Measurements from ENCODE around the gene CACNG6.
"Not testable (repeated sequence)": the region's sequence is repeated elsewhere in the genome, so short reads cannot be mapped to it uniquely, and the experiment has no call there.

Gene CACNG6, protein sequence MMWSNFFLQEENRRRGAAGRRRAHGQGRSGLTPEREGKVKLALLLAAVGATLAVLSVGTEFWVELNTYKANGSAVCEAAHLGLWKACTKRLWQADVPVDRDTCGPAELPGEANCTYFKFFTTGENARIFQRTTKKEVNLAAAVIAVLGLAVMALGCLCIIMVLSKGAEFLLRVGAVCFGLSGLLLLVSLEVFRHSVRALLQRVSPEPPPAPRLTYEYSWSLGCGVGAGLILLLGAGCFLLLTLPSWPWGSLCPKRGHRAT

DNA sequence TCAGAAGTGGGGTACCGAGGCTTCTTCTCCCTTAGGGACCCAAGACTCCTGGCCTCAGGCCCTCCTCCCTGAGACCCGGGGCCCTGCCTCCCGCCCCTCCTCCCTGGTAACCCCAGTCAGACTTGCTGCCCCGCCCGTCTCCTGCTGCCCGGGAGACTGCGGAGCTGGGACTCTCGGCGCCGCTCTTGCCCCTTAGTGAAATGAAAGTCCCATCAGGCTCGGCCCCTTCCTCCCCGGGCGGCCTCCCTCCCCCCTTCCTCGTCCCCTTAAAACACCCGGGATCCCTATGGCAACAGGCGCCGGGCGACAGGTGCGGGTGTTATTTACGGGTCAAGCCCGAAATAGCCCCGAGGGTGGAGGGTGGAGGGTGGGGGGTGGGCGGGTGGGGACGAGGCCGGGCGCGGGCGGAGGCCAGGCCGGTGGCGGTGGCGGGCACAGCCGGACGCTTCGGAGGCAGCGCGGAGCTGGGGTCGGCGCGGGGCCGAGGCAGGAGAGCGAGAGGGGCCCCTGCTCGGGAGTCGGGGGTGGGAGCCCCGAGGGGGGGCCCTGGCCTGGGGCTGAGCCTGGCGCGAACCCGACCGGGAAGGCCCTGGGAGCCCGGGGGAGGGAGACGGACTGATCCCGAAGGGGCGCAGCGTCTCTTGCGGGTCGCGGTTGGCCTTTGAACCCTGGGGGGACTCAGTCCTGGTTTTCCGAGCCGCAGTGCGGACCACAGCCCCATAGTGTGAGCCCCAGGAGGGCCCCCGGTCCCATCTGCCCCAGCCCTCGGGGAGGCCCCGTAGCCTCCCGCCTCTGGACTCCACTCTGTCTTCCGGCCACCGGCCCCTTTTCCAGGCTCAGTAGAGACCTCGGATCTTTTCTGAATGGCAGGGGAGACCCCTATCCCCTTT, at the start of gene CACNG6:
Gene CACNG6, plus strand, starts transcription at position 414 of the 890 bp plus-strand sequence. CDS start 1,241 bp downstream, outside the sequence.
- no peak for DNase-seq (ENCODE audit: low read depth in 1 of 2, low spot score in 1 of 2)

DNA sequence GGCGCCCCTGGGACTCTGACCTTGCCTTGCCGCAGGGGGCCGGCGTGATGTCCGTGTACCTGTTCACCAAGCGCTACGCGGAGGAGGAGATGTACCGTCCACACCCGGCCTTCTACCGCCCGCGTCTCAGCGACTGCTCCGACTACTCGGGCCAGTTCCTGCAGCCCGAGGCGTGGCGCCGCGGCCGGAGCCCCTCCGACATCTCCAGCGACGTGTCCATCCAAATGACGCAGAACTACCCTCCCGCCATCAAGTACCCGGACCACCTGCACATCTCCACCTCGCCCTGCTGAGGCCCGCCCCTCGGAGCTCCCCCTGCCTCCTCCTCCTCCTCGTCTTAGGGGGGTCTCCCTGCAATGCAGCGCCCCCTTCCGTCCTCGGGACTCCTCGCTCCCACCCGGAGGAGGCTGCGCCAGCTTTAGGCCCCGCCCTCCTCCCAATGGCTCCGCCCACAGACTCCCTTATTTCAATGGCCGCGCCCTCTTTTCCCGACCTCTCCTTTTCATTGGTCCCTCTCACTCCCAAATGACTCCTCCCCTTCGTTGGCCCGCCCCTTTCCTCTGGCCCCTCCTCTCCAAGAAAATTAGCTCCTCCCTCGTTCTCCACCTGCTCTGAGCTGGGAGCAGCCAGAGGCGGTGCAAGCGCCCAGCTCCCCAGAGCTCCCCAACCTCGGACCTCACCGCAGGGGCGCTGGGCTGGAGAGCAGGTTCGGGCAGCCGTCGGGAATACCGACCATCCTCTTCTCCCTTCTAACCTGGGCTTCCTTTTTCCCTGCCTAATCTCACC, 49.2 kb upstream of the CACNG6 start:
- DNase-seq (ENCODE audit: low read depth in 1 of 2, low spot score in 1 of 2): no peak

DNA sequence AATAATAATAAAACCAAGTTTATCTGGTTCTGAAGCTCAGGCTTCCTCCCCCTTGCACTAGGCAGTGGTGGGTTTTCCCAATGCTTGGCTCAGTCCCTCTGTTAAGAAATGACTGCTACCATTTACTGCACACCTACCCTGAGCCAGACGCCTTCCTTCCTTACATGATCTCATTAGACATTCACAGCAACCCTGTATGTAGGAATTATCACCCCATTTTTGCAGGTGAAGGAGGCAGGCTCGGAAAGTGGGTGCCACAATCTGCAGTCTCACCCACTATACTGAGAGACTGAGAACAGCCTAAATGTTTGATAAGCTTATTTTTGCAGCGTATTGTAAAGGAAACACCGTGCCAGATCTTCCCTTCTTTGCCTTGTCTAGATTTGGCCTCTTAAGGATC, 47.0 kb upstream of the CACNG6 start:
- no peak for DNase-seq (ENCODE audit: low read depth in 1 of 2, low spot score in 1 of 2)

DNA sequence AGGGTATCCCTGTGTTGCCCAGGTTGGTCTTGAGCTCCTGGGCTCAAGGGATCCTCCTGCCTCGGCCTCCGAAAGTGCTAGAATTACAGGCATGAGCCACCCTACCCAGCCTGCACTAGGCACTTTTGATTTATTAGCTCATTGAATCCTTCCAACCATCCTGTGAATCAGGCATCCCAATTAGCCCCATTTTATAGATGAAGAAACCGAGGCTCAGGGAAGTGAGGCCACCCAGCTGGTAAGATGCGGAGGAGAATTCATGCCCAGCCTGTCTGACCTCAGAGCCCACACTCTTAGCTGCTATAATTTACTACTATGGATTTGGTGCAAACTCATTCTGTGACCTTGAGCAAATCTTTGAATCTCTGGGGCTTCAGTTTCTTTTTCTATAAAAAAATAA, 46.5 kb upstream of the CACNG6 start:
- DNase-seq (ENCODE audit: low read depth in 1 of 2, low spot score in 1 of 2): no peak

DNA sequence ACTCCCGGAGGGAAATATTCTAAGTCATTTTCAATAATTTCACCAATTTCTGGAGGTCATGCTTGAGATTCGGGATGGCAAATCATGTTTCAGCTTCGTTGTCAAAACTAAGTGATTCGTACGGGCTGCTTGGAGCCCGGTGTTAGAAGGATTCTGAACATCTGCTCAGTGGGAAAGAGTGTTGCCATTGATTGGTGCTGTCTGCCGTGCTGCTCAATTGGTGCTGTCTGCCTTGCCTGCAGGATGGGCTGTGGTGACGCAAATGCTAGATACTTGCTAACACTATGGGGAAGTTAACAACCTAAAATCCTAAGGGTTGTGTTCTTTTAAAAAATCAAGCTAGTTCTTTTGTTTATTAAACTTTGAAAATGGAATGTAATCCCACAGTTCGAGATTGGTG, 46.0 kb upstream of the CACNG6 start:
- no peak for DNase-seq (ENCODE audit: low read depth in 1 of 2, low spot score in 1 of 2)

DNA sequence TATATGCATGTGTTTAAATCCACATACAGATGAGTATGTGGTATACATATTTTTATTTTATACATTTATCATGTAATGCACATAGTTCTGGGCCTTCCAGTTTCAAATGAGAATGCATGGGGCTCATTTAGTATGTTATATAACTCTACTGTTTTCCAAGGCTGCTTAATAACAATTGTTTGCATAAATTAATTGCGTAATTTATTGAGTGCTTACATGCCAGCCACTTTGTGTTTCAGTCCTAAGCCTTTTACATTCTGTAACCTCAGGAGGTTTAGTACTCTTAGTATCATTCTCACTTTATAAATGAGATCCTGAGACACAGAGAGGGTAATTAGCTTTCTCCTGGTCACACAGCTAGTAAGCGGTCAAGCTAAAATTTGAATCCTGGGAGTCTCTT, 45.4 kb upstream of the CACNG6 start:
- no peak for DNase-seq (ENCODE audit: low read depth in 1 of 2, low spot score in 1 of 2)

DNA sequence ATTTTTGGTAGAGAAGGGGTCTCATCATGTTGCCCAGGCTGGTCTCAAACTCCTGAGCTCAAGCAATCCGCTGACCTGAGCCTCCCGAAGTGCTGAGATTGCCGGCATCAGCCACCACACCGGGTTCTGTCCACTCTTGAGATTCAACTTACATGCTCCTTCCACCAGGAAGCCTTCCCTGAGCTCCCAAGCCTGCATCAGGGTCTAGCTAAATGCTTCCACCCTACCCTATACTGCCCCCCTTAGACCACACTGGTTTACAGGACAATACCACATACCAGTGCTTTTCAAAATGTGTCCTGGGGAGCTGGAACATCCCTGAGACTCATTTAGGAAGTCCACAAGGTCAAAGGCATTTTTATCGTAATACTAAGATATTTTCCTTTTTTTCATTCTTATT, 43.8 kb upstream of the CACNG6 start:
- no peak for DNase-seq (ENCODE audit: low read depth in 1 of 2, low spot score in 1 of 2)

DNA sequence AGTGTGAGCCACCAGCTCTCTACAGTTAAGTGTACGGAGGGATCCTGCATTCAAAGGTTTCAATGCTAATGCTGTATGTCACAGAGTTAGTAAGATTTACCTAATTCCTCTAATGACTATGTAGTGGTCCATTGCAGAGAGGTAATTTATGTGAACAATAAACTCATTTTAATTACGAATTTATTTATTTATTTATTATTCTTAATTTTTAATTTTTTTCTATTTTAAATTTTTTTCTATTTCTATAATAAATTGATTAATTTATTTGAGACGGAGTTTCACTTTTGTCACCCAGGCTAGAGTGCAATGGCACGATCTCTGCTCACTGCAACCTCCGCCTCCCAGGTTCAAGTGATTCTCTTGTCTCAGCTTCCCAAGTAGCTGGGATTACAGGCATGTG, 42.8 kb upstream of the CACNG6 start:
- not testable (repeated sequence) for DNase-seq (ENCODE audit: low read depth in 1 of 2, low spot score in 1 of 2)

DNA sequence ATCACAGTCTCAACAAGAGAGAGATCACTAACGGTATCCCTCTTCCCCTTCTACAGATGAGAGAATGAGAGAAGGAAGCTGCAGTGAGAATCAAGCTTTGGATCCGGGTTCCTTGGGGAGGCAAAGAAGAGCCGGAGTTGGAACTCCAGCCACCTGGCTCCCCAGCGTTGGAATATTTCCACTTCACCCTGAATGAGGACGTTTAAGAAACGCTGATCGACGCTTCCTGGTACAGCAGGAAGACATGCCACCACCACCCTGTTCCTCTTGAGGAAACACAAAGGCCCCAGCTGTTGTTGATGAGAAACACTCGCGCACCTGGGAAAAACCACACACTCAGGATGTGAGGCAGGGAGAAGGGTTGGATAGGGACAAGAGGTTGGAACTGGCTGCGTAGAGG, 40.0 kb upstream of the CACNG6 start:
- DNase-seq (ENCODE audit: low read depth in 1 of 2, low spot score in 1 of 2): no peak

DNA sequence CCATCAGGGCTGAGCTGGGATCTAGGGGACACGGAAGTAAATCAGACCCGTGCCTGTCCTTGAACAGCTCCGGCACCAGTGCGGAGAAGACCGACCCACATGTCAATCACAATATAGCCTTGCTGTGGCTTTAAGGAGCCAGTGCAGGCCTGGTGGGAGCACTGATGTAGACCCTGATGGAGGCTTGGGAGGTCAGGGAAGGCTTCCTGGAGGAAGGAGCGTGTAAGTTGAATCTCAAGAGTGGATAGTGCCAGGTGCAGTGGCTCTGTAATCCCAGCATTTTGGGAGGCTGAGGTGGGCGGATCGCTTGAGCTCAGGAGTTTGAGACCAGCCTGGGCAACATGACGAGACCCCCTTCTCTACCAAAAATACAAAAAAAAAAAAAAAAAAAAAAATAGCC, 39.5 kb upstream of the CACNG6 start:
- DNase-seq (ENCODE audit: low read depth in 1 of 2, low spot score in 1 of 2): no peak

DNA sequence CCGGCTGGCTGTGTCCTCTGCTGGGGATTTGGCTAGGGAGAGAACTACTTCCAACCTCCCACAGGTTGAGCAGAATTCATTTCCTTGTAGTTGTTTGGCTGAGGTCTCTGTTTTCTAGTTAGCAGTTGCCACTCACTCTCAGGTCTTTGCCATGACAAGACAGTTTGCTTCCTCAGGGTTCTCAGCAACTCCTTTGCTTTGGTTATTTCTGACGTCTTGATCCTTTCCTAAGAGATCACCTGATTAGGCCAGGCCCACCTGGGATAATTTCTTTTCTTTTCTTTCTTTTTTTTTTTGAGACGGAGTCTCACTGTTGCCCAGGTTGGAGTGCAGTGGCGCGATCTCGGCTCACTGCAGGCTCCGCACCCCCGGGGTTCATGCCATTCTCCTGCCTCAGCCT, 38.1 kb upstream of the CACNG6 start:
- DNase-seq (ENCODE audit: low read depth in 1 of 2, low spot score in 1 of 2): no peak

DNA sequence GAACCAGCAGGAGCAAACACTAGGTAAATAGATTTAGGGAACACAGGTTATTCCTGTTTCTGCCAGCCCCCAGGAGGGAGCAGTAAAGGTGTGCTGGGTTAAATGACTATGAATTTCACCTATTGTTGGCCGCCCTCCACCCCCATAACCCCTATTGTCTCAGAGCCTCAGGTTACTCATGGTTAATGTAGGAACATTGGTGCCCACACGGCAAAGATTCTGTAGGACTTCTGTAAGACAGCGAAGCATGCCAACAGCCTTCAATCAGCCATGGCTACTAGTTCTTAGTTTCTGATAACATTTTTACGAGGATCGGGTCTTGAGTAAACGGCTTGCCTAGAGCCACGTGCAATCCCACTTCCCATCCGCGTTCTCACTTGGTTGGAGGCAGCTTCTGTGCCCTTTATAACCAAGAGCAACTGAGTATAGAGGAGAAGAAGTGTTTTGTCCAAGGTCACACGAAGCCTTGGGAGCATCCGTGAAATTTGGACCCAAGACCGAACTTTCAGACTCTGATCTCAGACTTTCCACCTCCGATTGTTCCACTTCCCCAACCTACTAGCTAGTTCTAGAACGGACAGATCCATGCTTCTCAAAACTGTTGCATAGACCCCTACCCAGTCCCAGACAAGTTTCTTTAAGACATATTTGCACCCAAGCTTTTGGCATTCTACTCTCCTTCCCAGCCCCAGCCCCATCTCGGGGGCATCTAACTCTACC, 33.8 kb upstream of the CACNG6 start:
- DNase-seq (ENCODE audit: low read depth in 1 of 2, low spot score in 1 of 2): no peak

DNA sequence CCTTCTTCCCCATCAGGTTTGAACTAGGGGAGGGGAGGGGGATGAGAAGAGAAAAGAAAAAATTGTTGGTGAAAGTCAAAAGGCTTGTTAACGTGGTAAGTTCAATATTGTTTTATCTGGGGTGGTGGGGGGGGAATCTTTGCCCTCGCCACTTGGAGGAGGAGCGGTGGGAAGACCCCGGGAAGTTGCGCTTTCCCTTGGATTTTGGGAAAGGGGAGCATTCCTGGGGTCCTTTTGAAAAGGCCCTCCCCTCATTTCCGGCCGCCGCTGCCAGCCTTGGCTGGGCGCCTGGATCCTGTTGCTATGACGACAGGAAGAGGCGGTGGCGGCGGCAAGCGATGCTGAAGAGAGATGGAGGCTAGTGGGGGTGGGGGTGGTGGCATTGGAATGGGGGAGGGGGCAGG, 33.3 kb upstream of the CACNG6 start:
- DNase-seq (ENCODE audit: low read depth in 1 of 2, low spot score in 1 of 2): no peak

DNA sequence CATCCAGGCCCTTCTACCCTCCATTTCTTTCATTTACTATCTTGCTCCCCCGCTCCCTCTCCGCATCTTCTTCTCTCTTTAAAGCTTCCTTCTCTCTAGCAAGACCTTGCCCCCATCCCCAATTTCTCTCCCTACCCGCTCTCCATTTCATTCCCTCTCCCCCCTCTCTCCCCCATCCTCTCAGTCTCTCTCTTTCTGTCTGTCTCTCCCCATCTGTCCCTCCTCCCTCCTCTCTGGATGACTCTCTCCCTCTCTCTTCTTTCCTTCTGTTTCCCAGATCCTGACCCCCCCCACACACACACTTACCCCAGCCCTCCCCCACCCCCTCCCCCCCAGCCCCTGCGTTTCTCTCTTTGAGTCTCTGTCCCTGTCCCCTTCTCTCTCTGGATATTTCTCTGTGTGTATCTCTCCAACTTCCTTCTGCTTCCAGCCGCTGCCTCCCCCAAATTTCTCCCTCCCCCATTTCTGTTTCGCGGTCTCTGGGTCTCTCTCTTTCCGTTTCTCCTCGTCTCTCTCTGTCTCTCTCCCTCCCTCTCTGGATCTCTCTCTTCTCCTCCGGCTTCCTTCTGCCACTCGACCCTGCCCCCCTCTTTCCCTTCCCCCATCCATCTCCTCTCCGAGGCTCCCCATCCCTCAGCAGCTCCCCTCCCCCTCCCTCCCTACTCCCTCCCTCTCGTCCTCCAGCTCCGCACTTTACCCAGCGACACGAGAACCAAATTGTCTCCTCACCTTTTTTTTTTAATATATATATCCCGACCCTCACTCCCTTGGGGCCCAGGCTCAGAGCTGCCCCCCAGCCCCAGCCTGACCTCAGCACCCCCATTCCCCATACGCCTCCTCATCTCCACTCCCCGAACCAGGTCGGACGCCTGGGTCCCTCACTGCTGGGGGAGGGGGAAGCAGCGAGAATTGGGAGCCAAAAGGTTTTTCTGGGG, 32.3 kb upstream of the CACNG6 start:
- DNase-seq (ENCODE audit: low read depth in 1 of 2, low spot score in 1 of 2): no peak

DNA sequence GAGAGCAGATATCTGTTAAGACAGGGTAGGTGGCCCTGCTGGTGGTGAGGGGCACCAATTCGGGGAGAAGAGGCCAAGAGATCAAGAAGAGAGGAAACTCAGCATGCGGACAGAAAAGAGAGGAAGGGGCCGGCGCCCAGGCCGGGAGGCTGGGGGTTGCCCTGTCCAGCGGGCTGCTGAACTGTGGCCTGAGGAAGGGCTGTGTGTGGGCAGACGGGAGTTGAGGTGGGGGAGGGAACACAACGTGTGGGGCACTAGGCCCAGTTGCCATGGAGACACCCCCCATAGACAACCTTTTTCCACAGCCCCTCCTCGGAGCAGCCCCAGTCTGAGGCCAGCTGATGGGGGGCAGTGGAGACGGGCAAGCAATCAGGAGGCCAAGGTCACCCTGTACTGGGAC, 31.2 kb upstream of the CACNG6 start:
- no peak for DNase-seq (ENCODE audit: low read depth in 1 of 2, low spot score in 1 of 2)

DNA sequence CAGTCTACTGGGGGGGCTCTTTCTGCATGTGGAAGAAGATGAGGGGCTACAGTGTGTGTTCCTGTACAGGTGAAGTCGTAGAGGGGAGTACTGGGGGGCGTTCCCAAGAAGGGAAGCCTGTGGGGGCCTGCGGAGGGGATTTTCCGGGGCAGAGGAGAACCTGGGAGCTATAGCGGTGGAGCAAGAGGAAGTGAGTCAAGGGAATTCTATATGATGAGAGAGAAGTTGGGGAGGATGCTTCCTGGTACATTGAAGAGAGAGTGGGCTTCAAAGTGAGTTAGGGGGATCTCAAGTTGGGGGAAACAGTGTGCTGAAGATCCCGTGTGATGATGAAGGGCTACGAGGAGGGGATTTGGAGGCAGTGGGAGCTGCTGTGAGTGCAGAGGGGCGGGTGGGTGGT, 30.6 kb upstream of the CACNG6 start:
- DNase-seq (ENCODE audit: low read depth in 1 of 2, low spot score in 1 of 2): no peak

DNA sequence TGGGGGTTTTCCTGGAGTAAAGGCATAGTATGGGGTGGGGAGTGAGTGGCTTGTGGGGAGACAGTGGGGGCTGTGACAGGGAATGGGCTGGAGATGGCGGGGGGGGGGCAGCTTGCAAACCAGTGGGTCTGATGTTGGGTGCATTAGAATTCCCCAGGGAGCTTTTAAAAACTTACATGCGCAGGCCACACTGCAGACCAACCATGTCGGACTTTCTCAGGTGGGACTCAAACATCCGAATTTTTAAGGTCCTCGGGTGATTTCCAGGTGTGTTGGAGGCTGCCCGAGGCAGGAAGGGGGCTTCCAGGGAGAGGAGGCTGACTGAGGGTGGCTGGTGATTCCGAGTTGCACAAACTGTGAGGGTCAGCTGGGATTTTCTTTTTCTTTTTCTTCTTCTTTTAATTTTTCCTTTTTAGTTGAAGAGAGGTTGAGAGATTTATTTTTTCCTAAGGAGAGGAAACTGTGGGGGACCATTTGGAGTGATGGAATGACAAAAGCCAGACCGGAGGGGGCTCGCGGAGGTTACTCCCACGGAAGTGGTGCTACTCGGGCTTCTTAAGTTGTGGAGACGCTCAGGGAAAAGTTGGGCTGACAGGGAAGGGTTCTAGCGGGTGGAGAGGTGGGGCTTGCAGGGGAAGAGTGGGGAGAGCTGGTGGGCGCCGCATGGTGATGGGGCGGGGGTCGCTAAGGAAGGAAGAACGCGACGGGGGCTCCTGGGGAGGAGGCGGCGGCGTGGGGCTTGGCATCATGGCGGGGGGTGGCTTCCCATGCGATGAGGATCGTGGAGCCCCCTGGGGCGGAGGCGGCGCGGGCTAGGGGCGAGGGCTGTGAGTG, 29.7 kb upstream of the CACNG6 start:
- no peak for DNase-seq (ENCODE audit: low read depth in 1 of 2, low spot score in 1 of 2)

DNA sequence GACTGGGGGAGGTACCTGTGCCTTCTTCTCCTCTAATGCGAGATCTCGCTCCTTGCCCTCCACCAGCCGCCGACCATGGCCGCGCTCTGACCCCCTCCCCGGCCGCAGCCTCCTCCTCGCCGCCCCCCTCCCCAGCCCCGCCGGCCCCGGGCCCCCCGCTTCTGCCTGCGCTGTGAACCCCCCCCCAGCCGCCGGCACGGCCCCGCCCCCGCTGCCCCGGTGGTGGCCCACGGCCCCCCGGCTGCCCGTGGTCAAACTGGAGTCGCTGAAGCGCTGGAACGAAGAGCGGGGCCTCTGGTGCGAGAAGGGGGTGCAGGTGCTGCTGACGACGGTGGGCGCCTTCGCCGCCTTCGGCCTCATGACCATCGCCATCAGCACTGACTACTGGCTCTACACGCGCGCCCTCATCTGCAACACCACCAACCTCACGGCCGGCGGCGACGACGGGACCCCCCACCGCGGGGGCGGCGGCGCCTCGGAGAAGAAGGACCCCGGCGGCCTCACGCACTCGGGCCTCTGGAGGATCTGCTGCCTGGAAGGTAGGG, 28.5 kb upstream of the CACNG6 start, which contains the start of gene CACNG8:
Gene CACNG8, plus strand, starts transcription at position 51 of the 545 bp plus-strand sequence.
- DNase-seq (ENCODE audit: low read depth in 1 of 2, low spot score in 1 of 2): no peak

DNA sequence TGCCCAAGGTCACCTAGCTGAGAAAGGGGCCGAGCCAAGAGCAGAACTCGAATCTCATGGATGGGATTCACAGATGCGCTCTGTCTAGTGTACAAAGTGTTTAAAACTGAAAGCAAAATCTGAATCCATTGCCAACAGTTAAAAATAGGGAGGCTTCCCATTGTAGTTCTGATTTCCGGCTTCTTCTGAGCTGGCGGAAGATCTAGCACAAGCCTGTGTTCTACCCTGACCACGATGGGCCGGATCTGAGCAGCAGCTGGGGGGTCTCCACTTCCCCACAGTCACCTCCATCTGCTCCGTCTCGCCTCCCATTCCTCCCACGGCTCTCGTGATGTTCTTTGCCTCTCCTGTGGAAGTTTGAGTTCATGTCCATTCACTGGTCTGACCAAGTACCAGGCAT, 26.3 kb upstream of the CACNG6 start:
- DNase-seq (ENCODE audit: low read depth in 1 of 2, low spot score in 1 of 2): no peak
